NCI-H1694 (cell line): Measurements from ENCODE around the gene BAZ1B.
"Not testable (repeated sequence)": the region's sequence is repeated elsewhere in the genome, so short reads cannot be mapped to it uniquely, and the experiment has no call there.

ENCODE experiments used
- DNase-seq: peaks from one replicate; lab custom pipeline; 2025; lab: John Stamatoyannopoulos, UW

BAZ1B gene

DNA sequence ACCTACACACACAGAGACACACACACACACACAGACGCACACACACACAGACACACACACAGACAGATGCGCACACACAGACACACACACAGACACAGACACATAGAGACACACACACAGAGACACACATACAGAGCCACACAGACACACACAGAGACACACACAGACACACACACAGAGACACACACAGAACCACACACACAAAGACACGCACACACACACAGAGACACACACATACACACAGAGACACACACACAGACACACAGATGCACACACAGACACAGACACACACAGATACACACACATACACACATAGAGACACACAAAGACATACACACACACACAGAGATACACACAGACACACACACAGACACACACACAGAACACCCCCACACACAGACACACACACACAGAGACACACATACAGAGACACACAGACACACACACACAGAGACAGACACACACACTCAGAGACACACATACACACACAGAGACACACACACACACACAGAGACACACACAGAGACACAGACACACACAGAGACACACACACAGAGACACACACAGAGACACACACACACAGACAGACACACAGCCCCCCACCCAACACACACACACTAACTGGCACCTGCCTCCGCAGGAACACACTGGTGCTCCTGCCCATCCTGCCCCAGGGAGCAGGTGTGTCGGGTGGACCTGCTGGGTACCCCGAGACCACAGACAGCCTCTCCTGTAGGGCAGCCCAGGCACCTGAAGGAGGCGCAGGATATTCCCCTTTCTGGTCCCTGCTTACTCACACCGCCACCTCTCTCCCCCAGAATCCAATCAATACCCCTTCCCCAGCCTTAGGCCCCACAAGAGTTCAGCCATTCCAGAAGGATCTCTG lies 93.9 kb downstream of the BAZ1B start:
- no peak for DNase-seq

DNA sequence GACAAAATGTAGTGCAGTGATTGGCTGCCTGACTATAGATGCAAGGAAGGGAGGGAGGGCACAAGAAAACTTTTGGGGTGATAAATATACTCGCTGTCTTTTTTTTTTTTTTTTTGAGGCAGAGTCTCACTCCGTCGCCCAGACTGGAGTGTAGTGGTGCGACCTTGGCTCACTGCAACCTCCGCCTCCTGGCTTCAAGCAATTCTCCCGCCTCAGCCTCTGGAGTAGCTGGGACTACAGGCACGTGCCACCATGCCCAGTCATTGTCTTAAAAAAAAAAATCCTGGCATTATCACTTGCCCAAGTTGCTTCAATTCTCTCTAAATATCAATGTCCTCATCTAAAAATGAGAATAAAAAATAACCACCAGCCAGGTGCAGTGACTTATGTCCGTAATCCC lies 96.1 kb downstream of the BAZ1B start:
- DNase-seq: no peak

DNA sequence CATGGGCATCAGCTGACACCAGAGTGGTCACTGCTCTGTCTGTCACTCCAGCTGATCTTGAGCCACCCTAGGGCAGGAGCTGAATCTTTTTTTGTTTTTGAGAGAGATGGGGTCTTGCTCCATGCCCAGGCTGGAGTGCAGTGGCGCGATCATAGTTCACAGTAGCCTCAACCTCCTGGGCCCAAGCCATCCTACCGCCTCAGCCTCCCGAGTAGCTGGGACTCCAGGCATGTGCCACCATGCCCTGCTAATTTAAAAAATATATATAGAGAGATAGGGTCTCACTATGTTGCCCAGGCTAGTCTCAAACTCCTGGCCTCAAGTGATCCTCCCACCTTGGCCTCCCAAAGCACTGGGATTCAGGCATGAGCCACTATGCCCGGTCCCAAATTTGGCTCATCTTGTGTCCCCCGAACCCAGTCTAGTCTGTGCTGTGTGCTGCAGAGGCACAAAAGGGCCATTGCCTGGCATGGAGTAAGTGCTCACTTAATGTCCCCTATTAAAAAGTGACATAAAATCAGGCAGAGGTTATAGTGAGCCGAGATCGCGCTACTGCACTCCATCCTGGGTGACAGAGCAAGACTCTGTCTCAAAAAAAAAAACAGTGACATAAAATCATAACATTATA lies 96.6 kb downstream of the BAZ1B start:
- no peak for DNase-seq

DNA sequence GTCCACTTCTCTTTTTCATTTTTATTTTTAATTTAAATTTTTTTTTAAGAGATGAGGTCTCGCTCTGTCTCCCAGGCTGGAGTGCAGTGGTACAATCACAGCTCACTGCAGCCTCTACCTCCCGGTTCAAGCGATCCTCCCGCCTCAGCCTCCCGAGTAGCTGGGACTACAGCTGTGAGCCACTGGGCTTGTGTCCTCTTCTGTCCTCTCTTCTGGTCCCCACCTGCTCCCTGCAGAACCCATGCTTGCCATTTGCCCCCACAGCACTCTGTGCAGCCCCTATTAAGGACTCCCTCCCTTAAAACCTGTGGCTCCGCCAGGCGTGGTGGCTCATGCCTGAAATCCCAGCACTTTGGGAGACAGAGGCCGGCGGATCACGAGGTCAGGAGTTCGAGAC lies 97.6 kb downstream of the BAZ1B start:
- no peak for DNase-seq

DNA sequence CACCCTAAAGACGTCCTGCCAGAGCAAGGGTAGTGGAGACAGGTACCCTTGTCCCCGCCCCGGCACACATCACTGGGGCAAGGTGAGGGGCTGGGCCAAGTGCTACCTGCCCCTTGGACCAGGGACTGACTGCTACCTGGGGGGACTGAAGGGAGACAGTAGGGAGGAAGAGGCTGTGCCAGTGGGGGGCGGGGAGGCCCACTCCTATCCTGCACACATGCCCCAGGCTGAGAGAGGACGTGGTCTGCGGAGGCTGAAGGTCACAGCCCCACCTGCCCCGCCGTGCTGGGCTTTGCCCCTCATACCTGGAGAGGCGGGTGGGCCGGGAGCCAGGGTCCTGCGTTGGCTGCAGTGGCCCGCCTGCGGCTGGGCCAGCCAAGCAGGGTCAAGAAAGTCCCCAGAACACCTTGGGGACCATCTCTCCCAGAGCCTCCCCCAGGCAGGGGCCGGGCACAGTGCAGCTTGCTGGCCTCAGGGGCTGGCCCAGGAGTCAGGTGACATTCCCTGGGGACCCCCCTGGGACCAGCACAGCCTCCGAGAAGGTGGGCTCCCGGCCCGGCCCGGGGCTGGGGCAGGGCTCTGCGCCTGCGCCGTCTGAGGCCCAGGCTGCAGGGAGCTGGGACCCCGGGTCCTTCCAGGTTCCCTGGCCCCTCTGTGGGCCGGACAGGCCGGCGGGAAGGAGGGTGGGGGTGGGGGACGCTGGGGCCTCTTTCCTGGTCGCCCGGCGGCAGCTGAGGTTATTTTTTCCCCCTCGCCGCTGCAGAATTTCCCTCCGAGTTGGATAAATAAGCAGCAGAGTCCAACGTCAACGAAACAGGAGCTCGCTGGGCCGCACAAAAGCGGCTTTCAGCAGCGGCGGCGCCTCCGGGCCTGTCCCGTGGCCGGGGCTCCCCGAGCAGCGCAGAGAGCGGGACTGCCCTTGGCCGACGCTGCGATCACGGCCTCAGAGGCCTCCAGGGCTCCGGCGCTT lies 98.3 kb downstream of the BAZ1B start:
- DNase-seq: no peak

DNA sequence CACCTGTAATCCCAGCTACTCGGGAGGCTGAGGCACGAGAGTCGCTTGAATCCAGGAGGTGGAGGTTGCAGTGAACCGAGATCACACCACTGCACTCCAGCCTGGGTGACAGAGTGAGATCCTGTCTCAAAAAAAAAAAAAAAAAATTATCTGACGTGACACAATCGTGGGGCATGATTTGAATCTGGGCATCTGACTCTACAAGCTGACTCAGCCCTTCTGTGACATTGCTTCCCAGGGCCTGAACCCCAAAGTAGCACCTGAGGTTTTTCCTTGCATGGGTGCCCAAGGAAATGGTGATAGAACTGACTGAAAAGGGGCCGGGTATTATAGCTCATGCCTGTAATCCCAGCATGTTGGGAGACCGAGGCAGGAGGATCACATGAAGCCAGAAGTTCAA lies 101.5 kb downstream of the BAZ1B start:
- not testable (repeated sequence) for DNase-seq

DNA sequence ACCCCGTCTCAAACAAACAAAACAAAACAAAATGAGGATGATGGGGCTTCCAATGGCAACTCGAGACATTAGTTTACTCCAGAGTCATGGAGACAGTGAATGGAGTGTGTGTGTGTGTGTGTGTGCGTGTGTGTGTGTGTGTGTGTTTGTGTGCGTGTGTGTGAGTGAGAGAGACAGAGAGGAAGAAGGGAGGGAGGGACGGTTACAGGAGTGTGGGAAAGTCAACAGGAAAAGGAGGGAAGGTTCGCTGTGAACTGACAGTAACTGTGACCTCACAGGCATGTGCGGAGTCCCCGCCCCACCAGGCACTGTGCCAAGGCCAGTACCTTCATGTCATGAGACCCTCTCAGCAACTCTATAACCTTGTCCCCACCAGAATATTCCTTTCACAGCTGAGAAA lies 102.1 kb downstream of the BAZ1B start:
- not testable (repeated sequence) for DNase-seq

DNA sequence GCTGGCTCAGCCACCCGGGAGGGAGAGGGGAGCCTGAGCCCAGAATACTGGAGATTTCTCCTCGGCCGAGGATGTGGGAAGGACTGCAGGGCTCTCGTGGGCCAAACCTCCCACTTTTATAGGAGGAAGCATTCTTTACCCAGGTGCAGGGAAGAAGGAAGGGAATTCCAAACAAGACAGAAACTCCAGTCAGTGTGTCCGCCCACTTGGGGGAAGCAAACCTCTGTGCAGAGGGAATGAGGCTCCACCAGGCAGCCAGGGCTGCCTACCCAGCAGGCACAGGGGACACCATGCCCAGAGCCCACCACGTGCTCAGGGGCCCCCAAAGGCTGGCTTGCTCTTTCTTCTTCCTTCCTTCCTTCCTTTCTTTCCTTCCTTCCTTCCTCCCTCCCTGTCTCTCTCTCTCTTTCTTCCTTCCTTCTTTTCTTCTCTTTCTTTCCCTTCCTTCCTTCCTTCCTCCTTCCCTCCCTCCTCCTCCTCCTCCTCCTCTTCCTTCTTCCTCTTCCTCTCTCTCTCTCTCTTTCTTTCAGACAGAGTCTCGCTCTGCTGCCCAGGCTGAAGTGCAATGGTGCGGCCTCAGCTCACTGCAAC lies 103.9 kb downstream of the BAZ1B start:
- DNase-seq: no peak

DNA sequence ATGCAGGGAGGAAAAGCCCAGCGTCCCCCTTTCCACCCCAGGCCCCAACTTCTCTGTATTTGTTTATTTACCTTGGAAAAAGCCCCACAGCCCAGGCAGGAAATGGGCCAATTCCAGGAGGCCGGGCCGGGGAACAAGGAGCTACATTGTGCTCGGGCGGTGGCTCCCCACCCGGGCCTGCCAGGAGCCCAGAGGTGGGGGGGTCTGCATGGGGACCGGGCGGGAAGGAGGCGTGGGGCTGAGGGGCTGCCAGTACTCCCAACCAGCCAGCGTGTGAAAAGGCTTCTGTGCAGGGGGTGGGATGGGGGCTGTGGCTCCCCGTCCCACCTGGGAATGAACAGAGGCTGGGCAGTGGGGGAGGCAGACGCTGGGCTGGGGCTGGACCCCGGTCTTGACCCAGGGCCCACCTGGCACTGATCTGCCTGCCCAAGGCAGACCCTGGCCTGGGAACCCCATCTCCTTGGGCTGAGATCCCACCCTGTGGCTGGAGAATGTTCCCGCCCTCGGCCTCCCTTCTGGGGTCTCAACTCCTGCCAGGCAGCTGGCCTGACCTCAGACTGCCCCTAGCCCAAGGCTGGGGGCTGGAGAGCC lies 111.5 kb downstream of the BAZ1B start:
- not testable (repeated sequence) for DNase-seq

DNA sequence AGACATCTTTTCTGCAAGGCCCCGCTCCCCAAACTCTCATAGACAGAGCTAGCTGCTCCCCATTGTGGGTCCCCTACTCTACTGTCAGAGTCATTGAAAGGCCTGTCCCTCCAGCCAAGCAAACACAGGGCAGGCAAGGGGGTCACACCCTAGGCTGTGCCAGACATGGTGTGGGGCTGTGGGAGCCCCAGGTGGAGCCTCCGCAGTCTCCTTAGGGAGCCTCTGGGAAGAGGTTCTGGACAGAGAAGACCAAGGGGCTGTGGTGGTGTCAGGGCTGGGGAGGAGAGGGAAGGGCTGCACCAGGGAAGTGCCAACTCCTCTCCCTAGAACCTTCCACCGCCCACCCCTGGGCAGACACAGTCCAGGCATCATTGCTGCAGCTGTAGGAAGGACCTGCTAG lies 117.2 kb downstream of the BAZ1B start:
- not testable (repeated sequence) for DNase-seq

DNA sequence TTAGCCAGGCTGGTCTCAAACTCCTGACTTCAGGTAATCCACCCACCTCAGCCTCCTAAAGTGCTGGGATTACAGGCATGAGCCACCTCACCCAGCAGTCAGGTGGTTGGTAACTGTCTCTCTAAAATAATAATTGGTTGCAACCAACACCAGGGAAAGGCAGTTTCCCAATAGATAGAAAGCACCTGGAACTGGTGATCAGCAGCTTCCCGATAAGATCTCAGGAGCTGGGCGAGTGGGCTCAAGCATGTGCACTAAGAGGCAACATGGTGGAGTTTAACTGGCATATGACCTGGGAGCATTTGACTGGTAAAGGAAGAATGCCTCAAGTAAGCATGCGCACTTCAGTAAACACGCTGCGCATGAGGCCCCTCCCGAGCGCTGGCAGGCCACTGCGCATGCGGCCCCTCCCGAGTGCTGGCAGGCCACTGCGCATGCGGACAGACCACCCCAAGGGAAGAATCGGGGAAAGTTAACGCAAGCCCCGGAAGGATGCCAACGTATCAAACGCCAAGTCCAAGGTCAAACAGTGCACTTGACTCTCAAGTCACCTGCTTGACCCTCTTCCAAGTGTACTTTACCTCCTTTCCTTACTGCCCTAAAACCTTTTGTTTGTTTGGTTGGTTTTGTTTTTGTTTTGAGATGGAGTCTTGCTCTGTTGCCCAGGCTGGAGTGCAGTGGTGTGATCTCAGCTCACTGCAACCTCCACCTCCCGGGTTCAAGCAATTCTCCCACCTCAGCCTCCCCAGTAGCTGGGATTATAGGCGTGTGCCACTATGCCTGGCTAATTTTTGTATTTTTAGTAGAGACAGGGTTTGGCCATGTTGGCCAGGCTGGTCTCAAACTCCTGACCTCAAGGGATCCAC lies 122.7 kb downstream of the BAZ1B start:
- not testable (repeated sequence) for DNase-seq

DNA sequence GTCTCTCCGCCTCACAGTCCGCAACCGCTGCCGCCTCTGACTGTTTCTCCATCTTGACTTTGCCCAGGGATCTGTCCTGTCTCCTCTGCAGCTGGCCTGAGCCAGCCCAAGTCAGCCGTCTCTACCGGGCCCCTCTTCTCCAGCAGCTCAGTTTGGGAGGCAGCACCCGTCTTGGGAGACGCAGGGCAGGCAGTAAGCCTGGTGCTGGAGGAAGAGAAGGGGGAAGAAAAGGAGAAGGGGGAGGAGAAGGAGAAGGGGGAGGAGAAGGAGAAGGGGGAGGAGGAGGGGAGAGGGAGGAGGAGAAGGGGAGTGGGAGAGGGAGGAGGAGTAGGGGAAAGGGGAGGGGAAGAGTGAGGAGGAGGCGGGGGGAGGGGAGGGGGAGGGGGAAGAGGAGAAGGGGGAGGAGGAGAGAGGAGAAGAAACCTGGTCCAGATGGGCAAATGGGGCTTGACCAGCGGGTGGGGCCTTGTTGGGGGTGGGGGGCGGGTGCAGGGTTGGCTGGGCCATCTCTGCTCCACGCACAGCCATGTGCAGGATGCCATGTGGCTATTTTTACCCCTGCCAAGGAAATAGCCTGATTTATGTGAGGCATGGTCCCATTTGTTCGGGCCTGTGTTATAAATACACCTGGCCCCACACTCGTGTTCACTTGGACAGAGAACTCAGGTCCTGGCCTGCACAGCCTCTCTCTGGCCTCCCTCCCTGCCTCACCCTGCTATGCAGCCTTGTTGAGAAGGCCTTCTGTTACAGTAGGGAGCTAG lies 124.4 kb downstream of the BAZ1B start:
- DNase-seq: no peak

DNA sequence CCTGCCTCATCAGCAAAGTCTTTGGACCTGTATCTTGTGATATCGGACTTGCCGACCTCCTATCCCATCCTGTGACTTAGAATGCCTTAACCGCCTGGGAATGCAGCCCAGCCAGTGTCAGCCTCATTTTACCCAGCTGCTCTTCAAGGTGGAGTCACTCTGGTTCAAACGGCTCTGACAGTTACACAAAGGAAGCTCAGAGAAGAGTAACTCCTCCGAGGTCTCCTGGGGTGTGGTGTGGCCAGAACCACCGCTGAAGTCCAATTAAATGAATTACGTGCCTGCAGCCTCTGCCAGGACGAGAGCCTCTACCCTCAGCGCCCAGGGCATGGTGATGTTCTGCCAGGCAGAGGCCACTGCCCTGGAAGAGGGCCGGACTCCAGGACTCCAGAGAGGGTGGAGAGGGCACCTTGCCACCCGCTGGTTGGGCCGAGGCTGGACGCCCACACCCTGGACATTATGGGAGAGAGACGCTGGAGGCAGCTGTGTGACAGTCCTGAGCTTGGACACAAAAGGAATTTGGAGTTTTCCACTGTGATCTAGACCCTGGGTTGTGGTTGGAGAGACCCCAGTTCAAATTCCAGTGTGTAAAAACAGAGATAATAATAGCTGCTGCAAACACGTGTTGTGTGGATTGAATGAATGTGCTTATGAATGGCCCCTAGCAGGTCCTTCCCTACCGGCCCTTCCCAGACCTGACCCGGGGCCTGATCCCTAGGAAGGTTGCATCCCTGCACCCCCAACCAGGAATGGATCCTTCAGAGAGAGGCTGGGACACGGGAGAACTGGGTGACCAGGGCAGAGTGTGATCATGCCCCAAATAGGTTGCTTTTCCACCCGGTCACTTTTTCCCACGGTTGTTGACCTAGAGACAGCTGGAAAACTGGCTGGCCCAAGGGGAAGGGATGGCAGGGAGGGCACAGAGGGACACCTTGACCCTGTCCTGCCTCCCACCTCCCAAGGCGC lies 126.3 kb downstream of the BAZ1B start:
- DNase-seq: no peak

DNA sequence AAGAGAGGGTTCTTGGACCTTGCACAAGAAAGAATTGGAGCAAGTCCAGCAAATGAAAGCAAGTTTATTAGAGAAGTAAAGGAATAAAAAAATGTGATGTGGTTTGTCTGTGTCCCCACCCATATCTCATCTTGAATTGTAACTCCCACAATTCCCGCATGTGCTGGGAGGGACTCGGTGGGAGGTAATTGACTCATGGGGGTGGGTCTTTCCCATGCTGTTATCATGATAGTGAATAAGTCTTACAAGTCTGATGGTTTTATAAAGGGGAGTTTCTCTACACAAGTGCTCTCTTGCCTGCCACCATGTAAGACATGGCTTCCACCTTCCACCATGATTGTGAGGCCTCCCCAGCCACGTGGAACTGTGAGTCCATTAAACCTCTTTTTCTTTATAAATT lies 127.7 kb downstream of the BAZ1B start:
- DNase-seq: no peak

DNA sequence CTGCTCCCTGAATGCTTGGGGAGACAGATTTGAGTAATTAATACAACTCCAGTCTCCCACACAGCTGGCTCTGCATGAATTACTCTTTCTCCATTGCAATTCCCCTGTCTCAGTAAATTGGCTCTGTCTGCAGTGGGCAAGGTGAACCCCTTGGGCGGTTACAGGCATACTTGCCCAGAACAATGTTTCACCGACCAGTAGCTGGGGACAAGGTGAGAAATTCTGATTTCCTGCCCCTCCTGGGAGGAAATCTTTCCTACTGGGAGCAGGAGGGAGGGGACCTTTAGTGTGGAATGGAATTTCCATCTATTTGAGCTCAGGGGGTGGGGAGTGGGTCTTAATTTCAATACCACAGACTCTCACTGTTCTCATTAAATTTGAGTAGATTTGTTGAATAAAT lies 130.7 kb downstream of the BAZ1B start:
- DNase-seq: no peak
